ENCODE data around the gene IMPA2. TPM values are rescaled to one million over a fixed set of nuclear protein-coding genes. Genes with fewer than 3 reads are reported as not detected.

Gene IMPA2
- total and polyA plus RNA-seq, 2 of the 4 experiments (the other 2 are of a cell fraction) = 5.4 to 5.5 TPM

DNA sequence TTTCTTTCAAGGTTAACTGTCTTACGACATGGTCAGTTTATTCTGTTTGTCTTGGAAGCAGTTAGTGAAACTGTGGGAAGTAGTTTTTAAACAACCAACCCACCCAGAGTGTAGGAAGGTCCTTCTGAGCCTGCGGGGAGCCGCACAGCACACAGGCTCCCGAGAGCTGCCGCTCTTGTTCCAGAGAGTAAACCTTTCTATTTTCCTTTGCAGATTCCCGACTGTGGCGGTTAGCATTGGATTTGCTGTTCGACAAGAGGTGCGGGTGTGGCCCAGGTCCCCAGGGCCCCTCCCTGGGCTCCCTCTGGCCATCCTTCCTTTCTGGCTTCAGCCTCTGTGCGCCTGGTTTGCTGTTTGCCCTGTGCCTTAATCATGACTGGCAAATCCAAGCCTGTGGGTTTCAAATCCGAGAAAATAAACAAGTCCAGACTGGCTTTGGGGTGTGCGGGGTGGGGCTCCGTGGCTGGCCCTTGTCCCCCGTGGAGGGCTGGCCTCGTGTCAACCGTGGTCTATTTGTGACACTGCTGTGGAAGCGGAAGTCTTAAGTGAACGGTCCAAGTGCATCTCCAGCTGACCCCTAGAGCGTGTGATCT is 30.7 kb downstream of the IMPA2 start:
- BruUV-seq (replicated peaks) = no TSS peak
- Histone ChIP-seq H3K14ac (replicated peaks; ENCODE audit: low read depth, low read length) (no peak overlapping the region), H2AFZ (replicated peaks; ENCODE audit: low read length, poor library complexity) (no peak overlapping the region), H2BK5ac (ENCODE audit: low read depth, low read length, poor library complexity, severe bottlenecking) (no peak overlapping the region), H4K20me1 (ENCODE audit: insufficient read depth, low read length) (no peaks in the 10 kb centered on the region), H3K18ac (ENCODE audit: low read depth, low read length) (no peak overlapping the region), H2BK20ac (ENCODE audit: low read depth, low read length) (no peak overlapping the region), H3K23ac (ENCODE audit: low read depth, low read length) (no peak overlapping the region), H3K79me1 (ENCODE audit: low read depth in 1 of 2, low read length in 2 of 2) (no peaks in the 10 kb centered on the region), H2AK9ac (replicated peaks; ENCODE audit: low read depth, low read length, poor library complexity) (no peak overlapping the region), H4K91ac (ENCODE audit: insufficient read depth, low read depth, low read length) (no peak overlapping the region), H2AK5ac (ENCODE audit: low read depth, low read length) (no peak overlapping the region), H3K9me3 (ENCODE audit: control insufficient read depth, insufficient read depth, low read length) (no peaks in the 10 kb centered on the region), H3K4me1 (ENCODE audit: control insufficient read depth, insufficient read depth, low read length) (peaks cover 21% of the 10 kb centered on the region), H3K9me1 (ENCODE audit: insufficient read depth, low read length) (peaks cover 5% of the 10 kb centered on the region; the same call in 1 of the 2 replicates), H3K9ac (ENCODE audit: low read depth, low read length) (no peak overlapping the region), H3K4ac (ENCODE audit: low read depth, low read length) (no peak overlapping the region), H2BK15ac (ENCODE audit: low read depth, low read length) (no peak overlapping the region), H3K4me3 (ENCODE audit: insufficient read depth, low read depth, low read length) (no peak overlapping the region), H3K36me3 (ENCODE audit: control insufficient read depth, insufficient read depth, low read length) (peaks cover 26% of the 10 kb centered on the region), H2BK120ac (ENCODE audit: low read depth, low read length) (no peak overlapping the region), H3K27me3 (ENCODE audit: control insufficient read depth, insufficient read depth, low read length) (no peaks in the 10 kb centered on the region; the same call in 1 of the 2 replicates), H3K4me2 (ENCODE audit: low read depth, low read length) (no peak overlapping the region), H4K5ac (ENCODE audit: low read depth, low read length) (no peak overlapping the region), H3K56ac (ENCODE audit: extremely low read depth, insufficient read depth, low read length) (no peak overlapping the region), H4K8ac (ENCODE audit: low read depth in 2 of 2, low read length in 2 of 2) (no peak overlapping the region), H3K27ac (ENCODE audit: insufficient read depth, low read length) (no peak overlapping the region)
- intact Hi-C loops (cut with micrococcal nuclease) (no loop called here), in situ Hi-C loops (cut with MboI; ENCODE audit: low sequenced_read_pairs) (no loop called here), dilution Hi-C loops (cut with HindIII; ENCODE audit: low sequenced_read_pairs, unreplicated experiment) (no loop called here)
- TF ChIP-seq FOS (IDR thresholded peaks at IDR 0.05; ENCODE audit: low read depth, low read length) = no peak
- TF ChIP-seq MXI1 (IDR thresholded peaks at IDR 0.05; ENCODE audit: borderline replicate concordance, low read depth, low read length) = no peak
- no peak for TF ChIP-seq RAD21 (IDR thresholded peaks at IDR 0.05; ENCODE audit: low read length)
- TF ChIP-seq, protein P1, sequence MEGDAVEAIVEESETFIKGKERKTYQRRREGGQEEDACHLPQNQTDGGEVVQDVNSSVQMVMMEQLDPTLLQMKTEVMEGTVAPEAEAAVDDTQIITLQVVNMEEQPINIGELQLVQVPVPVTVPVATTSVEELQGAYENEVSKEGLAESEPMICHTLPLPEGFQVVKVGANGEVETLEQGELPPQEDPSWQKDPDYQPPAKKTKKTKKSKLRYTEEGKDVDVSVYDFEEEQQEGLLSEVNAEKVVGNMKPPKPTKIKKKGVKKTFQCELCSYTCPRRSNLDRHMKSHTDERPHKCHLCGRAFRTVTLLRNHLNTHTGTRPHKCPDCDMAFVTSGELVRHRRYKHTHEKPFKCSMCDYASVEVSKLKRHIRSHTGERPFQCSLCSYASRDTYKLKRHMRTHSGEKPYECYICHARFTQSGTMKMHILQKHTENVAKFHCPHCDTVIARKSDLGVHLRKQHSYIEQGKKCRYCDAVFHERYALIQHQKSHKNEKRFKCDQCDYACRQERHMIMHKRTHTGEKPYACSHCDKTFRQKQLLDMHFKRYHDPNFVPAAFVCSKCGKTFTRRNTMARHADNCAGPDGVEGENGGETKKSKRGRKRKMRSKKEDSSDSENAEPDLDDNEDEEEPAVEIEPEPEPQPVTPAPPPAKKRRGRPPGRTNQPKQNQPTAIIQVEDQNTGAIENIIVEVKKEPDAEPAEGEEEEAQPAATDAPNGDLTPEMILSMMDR (conservative IDR thresholded peaks at IDR 0.05; ENCODE audit: low read depth, low read length) = no peak
- no peak for TF ChIP-seq POLR2A (IDR thresholded peaks at IDR 0.05; ENCODE audit: low read depth, low read length)
- no peak for TF ChIP-seq CEBPB (IDR thresholded peaks at IDR 0.05; ENCODE audit: low read depth, low read length)
- no peak for TF ChIP-seq SMC3 (IDR thresholded peaks at IDR 0.05; ENCODE audit: low read depth, low read length)
- TF ChIP-seq BHLHE40 (IDR thresholded peaks at IDR 0.05; ENCODE audit: low read depth, low read length) = no peak
- TF ChIP-seq MAZ (IDR thresholded peaks at IDR 0.05; ENCODE audit: borderline replicate concordance, low read depth, low read length) = no peak
- TF ChIP-seq, protein P2, sequence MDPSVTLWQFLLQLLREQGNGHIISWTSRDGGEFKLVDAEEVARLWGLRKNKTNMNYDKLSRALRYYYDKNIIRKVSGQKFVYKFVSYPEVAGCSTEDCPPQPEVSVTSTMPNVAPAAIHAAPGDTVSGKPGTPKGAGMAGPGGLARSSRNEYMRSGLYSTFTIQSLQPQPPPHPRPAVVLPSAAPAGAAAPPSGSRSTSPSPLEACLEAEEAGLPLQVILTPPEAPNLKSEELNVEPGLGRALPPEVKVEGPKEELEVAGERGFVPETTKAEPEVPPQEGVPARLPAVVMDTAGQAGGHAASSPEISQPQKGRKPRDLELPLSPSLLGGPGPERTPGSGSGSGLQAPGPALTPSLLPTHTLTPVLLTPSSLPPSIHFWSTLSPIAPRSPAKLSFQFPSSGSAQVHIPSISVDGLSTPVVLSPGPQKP (IDR thresholded peaks at IDR 0.05; ENCODE audit: borderline replicate concordance, low read depth, low read length) = no peak
- TF ChIP-seq NFE2L2 (IDR thresholded peaks at IDR 0.05; ENCODE audit: low read depth, low read length) = no peak
- no peak for TF ChIP-seq RCOR1 (IDR thresholded peaks at IDR 0.05; ENCODE audit: insufficient replicate concordance, low read length)
- no peak for TF ChIP-seq RFX5 (IDR thresholded peaks at IDR 0.05; ENCODE audit: low read depth, low read length)
- no peak for TF ChIP-seq MAFK (IDR thresholded peaks at IDR 0.05; ENCODE audit: low read depth, low read length)
- TF ChIP-seq, protein P3, sequence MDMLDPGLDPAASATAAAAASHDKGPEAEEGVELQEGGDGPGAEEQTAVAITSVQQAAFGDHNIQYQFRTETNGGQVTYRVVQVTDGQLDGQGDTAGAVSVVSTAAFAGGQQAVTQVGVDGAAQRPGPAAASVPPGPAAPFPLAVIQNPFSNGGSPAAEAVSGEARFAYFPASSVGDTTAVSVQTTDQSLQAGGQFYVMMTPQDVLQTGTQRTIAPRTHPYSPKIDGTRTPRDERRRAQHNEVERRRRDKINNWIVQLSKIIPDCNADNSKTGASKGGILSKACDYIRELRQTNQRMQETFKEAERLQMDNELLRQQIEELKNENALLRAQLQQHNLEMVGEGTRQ (IDR thresholded peaks at IDR 0.05; ENCODE audit: low read depth, low read length) = no peak
- no peak for TF ChIP-seq CHD1 (IDR thresholded peaks at IDR 0.05; ENCODE audit: low read depth, low read length)
- WGBS, 2 experiments (ENCODE audit: extremely low coverage in 2 of 2, insufficient read length in 1 of 2) = 78% methylated on average over 11 of the region's 19 CpGs; no CpG with 5 or more reads in 1 of the 2 experiments
- ChIA-PET POLR2A (ENCODE audit: unreplicated experiment) (no interaction called here), CTCF (no interaction called here)
- peak; percentile 58 for DNase-seq
- ATAC-seq (ENCODE audit: low read depth) = peak; percentile 28
